Ovary (tissue), 3 donors: ENCODE measurements around the gene CD180.

Source experiments
- CTCF ChIP-seq, 3 donors: fragments of 450-650 bp in 2 of 3; fragments of 200-600 bp in 1 of 3; IDR thresholded peaks; one replicate each; pipeline versions ENCODE4 v1.5.1 to v1.8.0; 2016 to 2022; ENCODE audit warnings: antibody characterized with exemption in 3 of 3, mild to moderate bottlenecking in 1 of 3
- POLR2A ChIP-seq: fragments of 450-650 bp; IDR thresholded peaks from one replicate; pipeline ENCODE4 v1.6.1; 2017; ENCODE audit warnings: antibody characterized with exemption, mild to moderate bottlenecking, moderate library complexity
- donor health status: DM: no; HTN: no; CAD: no.

- no peak for TF ChIP-seq CTCF (IDR thresholded peaks at IDR 0.05)
- no peak for TF ChIP-seq POLR2A
These were observed 31.6 kb downstream of the CD180 start for GRCh38 chr5:67164856-67165525.
